ENCODE measurements around the gene SIAH1.
A peak's percentile ranks its signal among the peaks of the same experiment; 100 is the strongest.
"Not testable (repeated sequence)": the region's sequence is repeated elsewhere in the genome, so short reads cannot be mapped to it uniquely, and the experiment has no call there.

SIAH1 gene

GRCh38 chr16:48409839-48410632 is 24.8 kb upstream of the SIAH1 start:
- TF ChIP-seq CTCF (conservative IDR thresholded peaks at IDR 0.05; ENCODE audit: control insufficient read depth, insufficient read depth, low read depth, low read length): no peak
- DNase-seq (ENCODE audit: low read depth): peak; percentile 95
- no peak overlapping the region for H3K4me3 ChIP-seq (ENCODE audit: control insufficient read depth, low read depth, low read length)

GRCh38 chr16:48408688-48409087 is 23.5 kb upstream of the SIAH1 start:
- peak; percentile 57 for DNase-seq (ENCODE audit: low read depth)
- H3K4me3 ChIP-seq (ENCODE audit: control insufficient read depth, low read depth, low read length): no peak overlapping the region
- TF ChIP-seq CTCF (conservative IDR thresholded peaks at IDR 0.05; ENCODE audit: control insufficient read depth, insufficient read depth, low read depth, low read length): no peak

- no peak overlapping the region for H3K4me3 ChIP-seq (ENCODE audit: control insufficient read depth, low read depth, low read length)
- DNase-seq (ENCODE audit: low read depth): no peak
- TF ChIP-seq CTCF (conservative IDR thresholded peaks at IDR 0.05; ENCODE audit: control insufficient read depth, insufficient read depth, low read depth, low read length): no peak
Observed at GRCh38 chr16:48405907-48406306, 20.7 kb upstream of the SIAH1 start.

GRCh38 chr16:48405153-48405552 is 19.9 kb upstream of the SIAH1 start:
- no peak for DNase-seq (ENCODE audit: low read depth)
- no peak overlapping the region for H3K4me3 ChIP-seq (ENCODE audit: control insufficient read depth, low read depth, low read length)
- no peak for TF ChIP-seq CTCF (conservative IDR thresholded peaks at IDR 0.05; ENCODE audit: control insufficient read depth, insufficient read depth, low read depth, low read length)

GRCh38 chr16:48402547-48402946 is 17.3 kb upstream of the SIAH1 start:
- not testable (repeated sequence) for H3K4me3 ChIP-seq (ENCODE audit: control insufficient read depth, low read depth, low read length); DNase-seq (ENCODE audit: low read depth)

- no peak for TF ChIP-seq CTCF (conservative IDR thresholded peaks at IDR 0.05; ENCODE audit: control insufficient read depth, insufficient read depth, low read depth, low read length)
- no peak overlapping the region for H3K4me3 ChIP-seq (ENCODE audit: control insufficient read depth, low read depth, low read length)
- no peak for DNase-seq (ENCODE audit: low read depth)
Observed at GRCh38 chr16:48395375-48395774, 10.2 kb upstream of the SIAH1 start.

- H3K4me3 ChIP-seq (ENCODE audit: control insufficient read depth, low read depth, low read length): no peak overlapping the region
- no peak for TF ChIP-seq CTCF (conservative IDR thresholded peaks at IDR 0.05; ENCODE audit: control insufficient read depth, insufficient read depth, low read depth, low read length)
- peak; percentile 76 for DNase-seq (ENCODE audit: low read depth)
Observed at GRCh38 chr16:48394355-48394703, 9.1 kb upstream of the SIAH1 start.

Measured in fibroblast of mammary gland (primary cell).